Tibial nerve (tissue), 4 donors: Measurements from ENCODE around the gene SHTN1. TPM values are rescaled to one million over a fixed set of nuclear protein-coding genes. Genes with fewer than 3 reads are reported as not detected.
A peak's percentile ranks its signal among the peaks of the same experiment; 100 is the strongest.

Source experiments
- DNase-seq, 2 donors: peaks; one replicate each; pipeline ENCODE4 v3.0.0-alpha.2; 2019; ENCODE audit warnings: low spot score in 2 of 2
- H3K27ac ChIP-seq, 4 donors: fragments of 200-600 bp; sonication (generic) in 3 of 4; one replicate each; pipeline ENCODE4 v1.5.1; 2017 to 2019; ENCODE audit warnings: mild to moderate bottlenecking in 1 of 4
- H3K27me3 ChIP-seq, 2 donors: fragments of 200-600 bp; sonication (generic) in 1 of 2; one replicate each; pipeline versions ENCODE4 v1.5.1 to v1.6.0; 2017 to 2019
- H3K36me3 ChIP-seq, 3 donors: fragments of 200-600 bp; sonication (generic); one replicate each; pipeline ENCODE4 v1.5.1; 2018 to 2019
- H3K4me1 ChIP-seq, 4 donors: fragments of 200-600 bp; sonication (generic) in 3 of 4; one replicate each; pipeline ENCODE4 v1.5.1; 2017 to 2019
- H3K4me3 ChIP-seq, 4 donors: fragments of 200-600 bp; sonication (generic) in 3 of 4; one replicate each; pipeline ENCODE4 v1.5.1; 2017 to 2019; ENCODE audit warnings: mild to moderate bottlenecking in 1 of 4, moderate library complexity in 1 of 4
- H3K9me3 ChIP-seq, 4 donors: fragments of 200-600 bp; sonication (generic) in 3 of 4; one replicate each; pipeline ENCODE4 v1.5.1; 2017 to 2019
- CTCF ChIP-seq, 5 experiments: fragments of 200-600 bp in 3 of 5; fragments of 450-650 bp in 2 of 5; sonication (generic) in 3 of 5; IDR thresholded peaks; one replicate each; pipeline ENCODE4 v1.5.1; 2016 to 2019; ENCODE audit warnings: antibody characterized with exemption in 5 of 5, mild to moderate bottlenecking in 3 of 5, moderate library complexity in 2 of 5
- EP300 ChIP-seq, 2 donors: sonication (generic); formaldehyde crosslinking; IDR thresholded peaks; one replicate each; pipeline ENCODE4 v1.6.1; 2017; ENCODE audit warnings: antibody characterized with exemption in 2 of 2, mild to moderate bottlenecking in 1 of 2
- POLR2A ChIP-seq, 2 donors: fragments of 450-650 bp; IDR thresholded peaks; one replicate each; pipeline ENCODE4 v1.6.1; 2017; ENCODE audit warnings: antibody characterized with exemption in 2 of 2, mild to moderate bottlenecking in 2 of 2, moderate library complexity in 2 of 2
- WGBS, 2 donors: methylation state at CpG; one replicate each; pipeline ENCODE4 v1.1.5; 2018; 5-methylcytosine and 5-hydroxymethylcytosine counted together
- total RNA-seq, 4 donors: library from RNA; depleted of rRNA; stranded (reverse); fragments of >200 nt; gene quantifications; one replicate each; pipeline ENCODE4 v1.1.0, GENCODE V29; 2016

Gene SHTN1
- total RNA-seq, 4 donors from 2014 or later = 9.2 to 16.3 (median 15.4) TPM

- no peak overlapping the region for H3K4me3 ChIP-seq
- no peak for DNase-seq
- WGBS, 2 donors = 25 to 31% methylated on average over 5 of the region's 5 CpGs
- TF ChIP-seq POLR2A (IDR thresholded peaks at IDR 0.05) (no peak), CTCF (IDR thresholded peaks at IDR 0.05) (no peak), EP300 (IDR thresholded peaks at IDR 0.05) (no peak)
- no peak overlapping the region for H3K27ac ChIP-seq
- H3K36me3 ChIP-seq = no peaks in the 10 kb centered on the region
- H3K4me1 ChIP-seq = peaks cover 0 to 14% (median 0%) of the 10 kb centered on the region in 4 donors
- H3K9me3 ChIP-seq = no peaks in the 10 kb centered on the region
- H3K27me3 ChIP-seq = no peaks in the 10 kb centered on the region
Measured at GRCh38 chr10:116974456-116975005, 30.5 kb downstream of the SHTN1 start.

- TF ChIP-seq POLR2A (IDR thresholded peaks at IDR 0.05) (no peak), CTCF (IDR thresholded peaks at IDR 0.05) (no peak), EP300 (IDR thresholded peaks at IDR 0.05) (no peak)
- Histone ChIP-seq H3K9me3 (no peaks in the 10 kb centered on the region), H3K4me1 (peaks cover 0 to 14% (median 0%) of the 10 kb centered on the region in 4 donors), H3K36me3 (no peaks in the 10 kb centered on the region), H3K4me3 (no peak overlapping the region), H3K27me3 (no peaks in the 10 kb centered on the region), H3K27ac (no peak overlapping the region)
- DNase-seq = no peak
Measured at GRCh38 chr10:116973946-116974455, 31.0 kb downstream of the SHTN1 start.

GRCh38 chr10:116973371-116973905 is 31.5 kb downstream of the SHTN1 start:
- 62 to 64% methylated on average over 4 of the region's 4 CpGs for WGBS, 2 donors
- peaks cover 0 to 14% (median 0%) of the 10 kb centered on the region in 4 donors for H3K4me1 ChIP-seq
- DNase-seq = no peak
- no peaks in the 10 kb centered on the region for H3K27me3 ChIP-seq
- no peak overlapping the region for H3K4me3 ChIP-seq
- H3K27ac ChIP-seq = peak overlapping the region in 1 of 4 donors; percentile 23
- no peaks in the 10 kb centered on the region for H3K9me3 ChIP-seq
- H3K36me3 ChIP-seq = no peaks in the 10 kb centered on the region
- no peak for TF ChIP-seq POLR2A (IDR thresholded peaks at IDR 0.05)
- no peak for TF ChIP-seq EP300 (IDR thresholded peaks at IDR 0.05)
- TF ChIP-seq CTCF (IDR thresholded peaks at IDR 0.05) = no peak

GRCh38 chr10:116972131-116972530 is 32.9 kb downstream of the SHTN1 start:
- Histone ChIP-seq H3K9me3 (no peaks in the 10 kb centered on the region), H3K4me3 (no peak overlapping the region), H3K36me3 (peaks cover 0 to 11% (median 0%) of the 10 kb centered on the region in 3 donors), H3K27me3 (no peaks in the 10 kb centered on the region), H3K4me1 (peaks cover 0 to 14% (median 0%) of the 10 kb centered on the region in 4 donors), H3K27ac (no peak overlapping the region)
- TF ChIP-seq CTCF (IDR thresholded peaks at IDR 0.05) = no peak
- no peak for TF ChIP-seq POLR2A (IDR thresholded peaks at IDR 0.05)
- no peak for TF ChIP-seq EP300 (IDR thresholded peaks at IDR 0.05)
- WGBS, 2 donors = 90 to 91% methylated on average over 1 of the region's 1 CpG
- DNase-seq = no peak

GRCh38 chr10:116970050-116970449 is 34.9 kb downstream of the SHTN1 start:
- 93 to 96% methylated on average over 5 of the region's 5 CpGs for WGBS, 2 donors
- H3K9me3 ChIP-seq = no peaks in the 10 kb centered on the region
- no peaks in the 10 kb centered on the region for H3K27me3 ChIP-seq
- H3K36me3 ChIP-seq = peaks cover 0 to 14% (median 0%) of the 10 kb centered on the region in 3 donors
- no peak overlapping the region for H3K4me3 ChIP-seq
- H3K27ac ChIP-seq = no peak overlapping the region
- peaks cover 0 to 14% (median 0%) of the 10 kb centered on the region in 4 donors for H3K4me1 ChIP-seq
- TF ChIP-seq CTCF (IDR thresholded peaks at IDR 0.05) (no peak), EP300 (IDR thresholded peaks at IDR 0.05) (no peak), POLR2A (IDR thresholded peaks at IDR 0.05) (no peak)
- DNase-seq = no peak
